K562 (cell line): Measurements from ENCODE around the gene PDZRN4. TPM values are rescaled to one million over a fixed set of nuclear protein-coding genes. Genes with fewer than 3 reads are reported as not detected.

Source experiments
- ATAC-seq: fragments of 200-7000 bp; cut with Tn5 transposase; 3 replicates; pipeline ENCODE4 v1.9.1; 2020; ENCODE audit warnings: moderate library complexity
- BruUV-seq: library from RNA; stranded (reverse); fragments of 400-500 nt; replicated peaks from 2 replicates; lab custom pipeline; 2021; lab: Mats Ljungman, UMichigan
- CTCF ChIA-PET: fragments of 300-600 bp; formaldehyde crosslinking; extraction: SDS; loops from one replicate; lab custom pipeline; 2021; ENCODE audit warnings: low intra/inter-chr PET ratio; lab: Yijun Ruan, JAX
- POLR2A ChIA-PET: fragments of 300-600, 350-650 bp; sonication (Branson Sonifier 250); formaldehyde crosslinking; extraction: SDS; loops from one replicate; lab custom pipeline; 2021; ENCODE audit warnings: antibody characterized with exemption, inconsistent platforms; lab: Yijun Ruan, JAX
- DNase-seq, 4 experiments: peaks; one replicate each; pipeline versions ENCODE4 v3.0.0 to v3.0.0-alpha.2; 2011 to 2018; ENCODE audit warnings: low spot score in 3 of 4, mixed read lengths in 3 of 4; ENCODE audit errors: extremely low read depth in 1 of 4
- FAIRE-seq: peaks from 2 replicates; lab custom pipeline; 2011; peaks lifted over from hg19 to GRCh38; lab: Jason Lieb, UNC
- H2AFZ ChIP-seq: 2 replicates; pipeline ENCODE4 v1.6.0; 2011; ENCODE audit warnings: low read depth, low read length, control low read depth, inconsistent platforms
- H3K27ac ChIP-seq: fragments of 200-600 bp; 3 replicates; pipeline ENCODE4 v1.8.0; 2011; ENCODE audit warnings: low read depth, mild to moderate bottlenecking, control low read depth, inconsistent platforms, low read length, moderate library complexity, mixed read lengths; ENCODE audit errors: extremely low read depth
- H3K27me3 ChIP-seq, 2 experiments: fragments of 300-600 bp in 1 of 2; 2 replicates in 1 of 2; 3 replicates in 1 of 2; pipeline versions ENCODE4 v1.6.0 to v1.8.0; 2011; ENCODE audit warnings: inconsistent platforms in 2 of 2, low read length in 2 of 2, mild to moderate bottlenecking in 1 of 2, mixed read lengths in 1 of 2, moderate library complexity in 1 of 2; ENCODE audit not compliant: control insufficient read depth in 2 of 2, insufficient read depth in 2 of 2
- H3K36me3 ChIP-seq: fragments of 300-600 bp; 3 replicates; pipeline ENCODE4 v1.8.0; 2011; ENCODE audit warnings: mild to moderate bottlenecking, low read length, inconsistent platforms; ENCODE audit not compliant: control insufficient read depth, insufficient read depth
- H3K4me1 ChIP-seq, 2 experiments: fragments of 200-600 bp in 1 of 2; replicated peaks in 1 of 2; 2 replicates in 1 of 2; 3 replicates in 1 of 2; pipeline versions ENCODE4 v1.5.1 to v1.8.0; 2011; ENCODE audit warnings: inconsistent platforms in 2 of 2, low read length in 2 of 2, mild to moderate bottlenecking in 1 of 2, mixed read lengths in 1 of 2, moderate library complexity in 1 of 2; ENCODE audit not compliant: control insufficient read depth in 2 of 2, insufficient read depth in 2 of 2
- H3K4me2 ChIP-seq: 2 replicates; pipeline ENCODE4 v1.6.1; 2011; ENCODE audit warnings: low read length, control low read depth, inconsistent platforms, mixed read lengths; ENCODE audit not compliant: insufficient read depth
- H3K4me3 ChIP-seq: fragments of 200-600 bp; sonication (generic), shearing (Covaris generic); 2 replicates; pipeline ENCODE4 v1.5.1; 2016; ENCODE audit warnings: control low read depth, inconsistent platforms
- H3K79me2 ChIP-seq: fragments of 200-600 bp; 3 replicates; pipeline ENCODE4 v1.8.0; 2011; ENCODE audit warnings: low read length, inconsistent platforms; ENCODE audit not compliant: control insufficient read depth, insufficient read depth
- H3K9ac ChIP-seq, 2 experiments: 2 replicates each; pipeline versions ENCODE4 v1.6.0 to v1.6.1; 2011; ENCODE audit warnings: low read depth in 2 of 2, low read length in 2 of 2, control low read depth in 1 of 2, inconsistent platforms in 1 of 2, mild to moderate bottlenecking in 1 of 2, mixed read lengths in 1 of 2; ENCODE audit not compliant: insufficient read depth in 1 of 2
- H3K9me1 ChIP-seq: one replicate; pipeline ENCODE4 v1.6.0; 2011; ENCODE audit warnings: inconsistent platforms, mild to moderate bottlenecking, low read length, moderate library complexity; ENCODE audit not compliant: control insufficient read depth, insufficient read depth
- H3K9me3 ChIP-seq: replicated peaks from 2 replicates; pipeline ENCODE4 v1.5.1; 2011; ENCODE audit warnings: low read depth, low read length, inconsistent platforms; ENCODE audit not compliant: control insufficient read depth, insufficient read depth
- H4K20me1 ChIP-seq: replicated peaks from 2 replicates; pipeline ENCODE4 v1.6.1; 2011; ENCODE audit warnings: low read length, inconsistent platforms, mixed read lengths; ENCODE audit not compliant: control insufficient read depth, insufficient read depth
- ARID3B ChIP-seq: fragments of 250-450 bp; sonication (Bioruptor Pico); IDR thresholded peaks from 2 replicates; pipeline ENCODE4 v1.4.0; 2020; ENCODE audit warnings: borderline replicate concordance
- BACH1 ChIP-seq: fragments of 200-800 bp; sonication (Bioruptor generic); IDR thresholded peaks from 2 replicates; pipeline ENCODE4 v1.6.1; 2016; ENCODE audit warnings: missing genetic modification characterization, missing compliant biosample characterization
- E2F1 ChIP-seq: sonication (generic); formaldehyde crosslinking; IDR thresholded peaks from 2 replicates; pipeline ENCODE4 v1.8.1; 2023; ENCODE audit warnings: mild to moderate bottlenecking, missing genetic modification reagents, moderate library complexity
- MED1 ChIP-seq: sonication (generic); formaldehyde crosslinking; IDR thresholded peaks from 2 replicates; pipeline ENCODE4 v1.8.1; 2023; ENCODE audit warnings: missing genetic modification reagents, borderline replicate concordance
- MXD1 ChIP-seq: fragments of 250-450 bp; sonication (Bioruptor Pico); IDR thresholded peaks from 2 replicates; pipeline ENCODE4 v1.8.0; 2021; ENCODE audit warnings: borderline replicate concordance, mild to moderate bottlenecking, moderate library complexity; ENCODE audit not compliant: poor library complexity, severe bottlenecking
- POLR2A ChIP-seq: fragments of 450-650 bp; conservative IDR thresholded peaks from 2 replicates; pipeline ENCODE4 v1.6.1; 2016
- POLR3A ChIP-seq: IDR thresholded peaks from 2 replicates; pipeline ENCODE4 v1.6.1; 2011; ENCODE audit warnings: borderline replicate concordance, mild to moderate bottlenecking, moderate library complexity; ENCODE audit not compliant: insufficient read length, insufficient read depth; ENCODE audit errors: extremely low read depth
- ZNF384 ChIP-seq: IDR thresholded peaks from 2 replicates; pipeline ENCODE4 v1.6.1; 2012; ENCODE audit warnings: low read depth, low read length, improper control_type of control experiment
- ZZZ3 ChIP-seq: fragments of 450-650 bp; IDR thresholded peaks from 2 replicates; pipeline ENCODE4 v1.6.1; 2016; ENCODE audit warnings: antibody characterized with exemption, mild to moderate bottlenecking, moderate library complexity
- WGBS: fragments of 100-300 bp; shearing (Covaris generic); methylation state at CpG from one replicate; pipeline ENCODE4 v1.1.6; 2016; ENCODE audit warnings: low coverage, mixed read lengths; ENCODE audit not compliant: insufficient coverage; ENCODE audit errors: missing lambda C conversion rate; 5-methylcytosine and 5-hydroxymethylcytosine counted together
- in situ Hi-C: fragments of 300-500 bp; cut with MboI; formaldehyde crosslinking; loops from 4 replicates; pipeline ENCODE4 v1.15.0; 2018; ENCODE audit warnings: inconsistent platforms, mixed read lengths
- intact Hi-C: fragments of 100-400 bp; cut with micrococcal nuclease; formaldehyde crosslinking; loops from 2 replicates; pipeline ENCODE4 v1.14.2; 2022
- polyA plus RNA-seq, 8 experiments: library from polyadenylated mRNA; depleted of rRNA in 4 of 8; stranded (reverse) in 5 of 8; unstranded in 3 of 8; fragments of >200 nt; fragmentation: Nextera tagmentation in 2 of 8; fragmentation: Illumina TruSeq in 1 of 8; extraction: Ambion mirVana in 2 of 8; extraction: Trizol in 1 of 8; gene quantifications; 2 replicates each; pipeline versions ENCODE4 v1.2.1 to v1.2.3, GENCODE V29; 2011 to 2014; ENCODE audit warnings: inconsistent platforms in 1 of 8, missing spikeins in 1 of 8
- total RNA-seq, 7 experiments: library from RNA; depleted of rRNA in 6 of 7; stranded (reverse); fragments of >200 nt in 6 of 7; fragmentation: Illumina TruSeq in 2 of 7; extraction: Trizol in 2 of 7; gene quantifications; 2 replicates each; pipeline versions ENCODE4 v1.2.1 to v1.2.3, GENCODE V29; 2011 to 2021; ENCODE audit warnings: low replicate concordance in 1 of 7

The PDZRN4 gene
- total and polyA plus RNA-seq, 9 of the 15 experiments (the other 6 are each of a cell fraction or from before 2014, with no cell fraction given): not detected

GRCh38 chr12:41286426-41286825, 98.3 kb downstream of the PDZRN4 start:
- intact Hi-C loops: no loop called here
- Histone ChIP-seq H3K9me3 (no peaks in the 10 kb centered on the region), H3K9me1 (no peaks in the 10 kb centered on the region), H3K27ac (no peak overlapping the region), H3K36me3 (no peaks in the 10 kb centered on the region), H3K4me1 (no peaks in the 10 kb centered on the region), H2AFZ (no peak overlapping the region), H4K20me1 (no peaks in the 10 kb centered on the region), H3K4me2 (no peak overlapping the region), H3K79me2 (no peaks in the 10 kb centered on the region), H3K4me3 (no peak overlapping the region), H3K9ac (no peak overlapping the region), H3K27me3 (no peaks in the 10 kb centered on the region)
- no peak for TF ChIP-seq POLR3A
- TF ChIP-seq E2F1: no peak
- no peak for TF ChIP-seq ZNF384
- TF ChIP-seq MXD1 (CRISPR knock-in tag): no peak
- TF ChIP-seq MED1 (CRISPR knock-in tag): no peak
- TF ChIP-seq ARID3B (CRISPR knock-in tag): no peak
- no peak for TF ChIP-seq BACH1
- TF ChIP-seq ZZZ3: no peak
- no peak for TF ChIP-seq POLR2A
- ATAC-seq (no peak), FAIRE-seq (no peak), DNase-seq (no peak)
- WGBS: 0% methylated on average over 1 of the region's 1 CpG
- ChIA-PET POLR2A (no interaction called here), CTCF (no interaction called here)
- in situ Hi-C loops: loop anchor here (25.0 kb wide), 1 partner anchor 726 kb away; no protein-coding TSS in a partner anchor
- BruUV-seq: no TSS peak
